K562 (cell line): ENCODE results near the gene FAM20C. TPM values are rescaled to one million over a fixed set of nuclear protein-coding genes. Genes with fewer than 3 reads are reported as not detected.

Experiments used
- ATAC-seq: fragments of 200-7000 bp; cut with Tn5 transposase; 3 replicates; pipeline ENCODE4 v1.9.1; 2020; ENCODE audit warnings: moderate library complexity
- BruUV-seq: library from RNA; stranded (reverse); fragments of 400-500 nt; replicated peaks from 2 replicates; lab custom pipeline; 2021; lab: Mats Ljungman, UMichigan
- CTCF ChIA-PET: fragments of 300-600 bp; formaldehyde crosslinking; extraction: SDS; loops from one replicate; lab custom pipeline; 2021; ENCODE audit warnings: low intra/inter-chr PET ratio; lab: Yijun Ruan, JAX
- POLR2A ChIA-PET: fragments of 300-600, 350-650 bp; sonication (Branson Sonifier 250); formaldehyde crosslinking; extraction: SDS; loops from one replicate; lab custom pipeline; 2021; ENCODE audit warnings: antibody characterized with exemption, inconsistent platforms; lab: Yijun Ruan, JAX
- DNase-seq, 4 experiments: peaks; one replicate each; pipeline versions ENCODE4 v3.0.0 to v3.0.0-alpha.2; 2011 to 2018; ENCODE audit warnings: low spot score in 3 of 4, mixed read lengths in 3 of 4; ENCODE audit errors: extremely low read depth in 1 of 4
- FAIRE-seq: peaks from 2 replicates; lab custom pipeline; 2011; peaks lifted over from hg19 to GRCh38; lab: Jason Lieb, UNC
- H2AFZ ChIP-seq: 2 replicates; pipeline ENCODE4 v1.6.0; 2011; ENCODE audit warnings: low read depth, low read length, control low read depth, inconsistent platforms
- H3K27ac ChIP-seq: fragments of 200-600 bp; 3 replicates; pipeline ENCODE4 v1.8.0; 2011; ENCODE audit warnings: low read depth, mild to moderate bottlenecking, control low read depth, inconsistent platforms, low read length, moderate library complexity, mixed read lengths; ENCODE audit errors: extremely low read depth
- H3K27me3 ChIP-seq, 2 experiments: fragments of 300-600 bp in 1 of 2; 2 replicates in 1 of 2; 3 replicates in 1 of 2; pipeline versions ENCODE4 v1.6.0 to v1.8.0; 2011; ENCODE audit warnings: inconsistent platforms in 2 of 2, low read length in 2 of 2, mild to moderate bottlenecking in 1 of 2, mixed read lengths in 1 of 2, moderate library complexity in 1 of 2; ENCODE audit not compliant: control insufficient read depth in 2 of 2, insufficient read depth in 2 of 2
- H3K36me3 ChIP-seq: fragments of 300-600 bp; 3 replicates; pipeline ENCODE4 v1.8.0; 2011; ENCODE audit warnings: mild to moderate bottlenecking, low read length, inconsistent platforms; ENCODE audit not compliant: control insufficient read depth, insufficient read depth
- H3K4me1 ChIP-seq, 2 experiments: fragments of 200-600 bp in 1 of 2; replicated peaks in 1 of 2; 2 replicates in 1 of 2; 3 replicates in 1 of 2; pipeline versions ENCODE4 v1.5.1 to v1.8.0; 2011; ENCODE audit warnings: inconsistent platforms in 2 of 2, low read length in 2 of 2, mild to moderate bottlenecking in 1 of 2, mixed read lengths in 1 of 2, moderate library complexity in 1 of 2; ENCODE audit not compliant: control insufficient read depth in 2 of 2, insufficient read depth in 2 of 2
- H3K4me2 ChIP-seq: 2 replicates; pipeline ENCODE4 v1.6.1; 2011; ENCODE audit warnings: low read length, control low read depth, inconsistent platforms, mixed read lengths; ENCODE audit not compliant: insufficient read depth
- H3K4me3 ChIP-seq: fragments of 200-600 bp; sonication (generic), shearing (Covaris generic); 2 replicates; pipeline ENCODE4 v1.5.1; 2016; ENCODE audit warnings: control low read depth, inconsistent platforms
- H3K79me2 ChIP-seq: fragments of 200-600 bp; 3 replicates; pipeline ENCODE4 v1.8.0; 2011; ENCODE audit warnings: low read length, inconsistent platforms; ENCODE audit not compliant: control insufficient read depth, insufficient read depth
- H3K9ac ChIP-seq, 2 experiments: 2 replicates each; pipeline versions ENCODE4 v1.6.0 to v1.6.1; 2011; ENCODE audit warnings: low read depth in 2 of 2, low read length in 2 of 2, control low read depth in 1 of 2, inconsistent platforms in 1 of 2, mild to moderate bottlenecking in 1 of 2, mixed read lengths in 1 of 2; ENCODE audit not compliant: insufficient read depth in 1 of 2
- H3K9me1 ChIP-seq: one replicate; pipeline ENCODE4 v1.6.0; 2011; ENCODE audit warnings: inconsistent platforms, mild to moderate bottlenecking, low read length, moderate library complexity; ENCODE audit not compliant: control insufficient read depth, insufficient read depth
- H3K9me3 ChIP-seq: replicated peaks from 2 replicates; pipeline ENCODE4 v1.5.1; 2011; ENCODE audit warnings: low read depth, low read length, inconsistent platforms; ENCODE audit not compliant: control insufficient read depth, insufficient read depth
- H4K20me1 ChIP-seq: replicated peaks from 2 replicates; pipeline ENCODE4 v1.6.1; 2011; ENCODE audit warnings: low read length, inconsistent platforms, mixed read lengths; ENCODE audit not compliant: control insufficient read depth, insufficient read depth
- BHLHE40 ChIP-seq: IDR thresholded peaks from 2 replicates; pipeline ENCODE4 v1.6.1; 2011; ENCODE audit warnings: low read length, improper control_type of control experiment
- CREM ChIP-seq: IDR thresholded peaks from 2 replicates; pipeline ENCODE4 v1.6.1; 2014; ENCODE audit warnings: antibody characterized with exemption, low read depth
- DNMT1 ChIP-seq: fragments of 450-650 bp; IDR thresholded peaks from 2 replicates; pipeline ENCODE4 v1.6.1; 2016; ENCODE audit warnings: antibody characterized with exemption, mild to moderate bottlenecking
- HMG20B ChIP-seq: fragments of 250-450 bp; sonication (Bioruptor Pico); IDR thresholded peaks from 2 replicates; pipeline ENCODE4 v1.5.0; 2021; ENCODE audit warnings: mild to moderate bottlenecking
- RFX1 ChIP-seq: fragments of 450-650 bp; IDR thresholded peaks from 2 replicates; pipeline ENCODE4 v1.6.1; 2016; ENCODE audit warnings: mild to moderate bottlenecking, moderate library complexity
- RNF2 ChIP-seq: sonication (generic); IDR thresholded peaks from 2 replicates; pipeline ENCODE4 v1.6.1; 2016
- SIRT6 ChIP-seq: IDR thresholded peaks from one replicate; pipeline ENCODE4 v1.6.1; 2012; ENCODE audit warnings: low read depth, mild to moderate bottlenecking, control low read depth, inconsistent platforms, low read length, moderate library complexity
- TAL1 ChIP-seq: fragments of 450-650 bp; IDR thresholded peaks from 2 replicates; pipeline ENCODE4 v1.6.1; 2016; ENCODE audit warnings: mild to moderate bottlenecking
- TEAD4 ChIP-seq, 2 experiments: sonication (generic) in 1 of 2; formaldehyde crosslinking in 1 of 2; IDR thresholded peaks; 2 replicates each; pipeline versions ENCODE4 v1.6.1 to v1.8.0; 2012 to 2022; ENCODE audit warnings: borderline replicate concordance in 1 of 2, inconsistent platforms in 1 of 2, low read length in 1 of 2, mild to moderate bottlenecking in 1 of 2, missing genetic modification reagents in 1 of 2
- TFAP4 ChIP-seq: sonication (generic); formaldehyde crosslinking; IDR thresholded peaks from 2 replicates; pipeline ENCODE4 v1.8.0; 2022; ENCODE audit warnings: missing genetic modification reagents, mild to moderate bottlenecking, moderate library complexity, borderline replicate concordance
- ZBTB7A ChIP-seq: IDR thresholded peaks from 2 replicates; pipeline ENCODE4 v1.6.1; 2011; ENCODE audit warnings: low read depth, mild to moderate bottlenecking, low read length, moderate library complexity, borderline replicate concordance; ENCODE audit not compliant: control insufficient read depth
- ZFP1 ChIP-seq: fragments of 450-650 bp; formaldehyde crosslinking; IDR thresholded peaks from 2 replicates; pipeline ENCODE4 v1.4.0; 2020; ENCODE audit warnings: mild to moderate bottlenecking, mixed read lengths
- ZNF584 ChIP-seq: fragments of 200-800 bp; sonication (Bioruptor generic); IDR thresholded peaks from 2 replicates; pipeline ENCODE4 v1.6.1; 2016; ENCODE audit warnings: low read depth, mild to moderate bottlenecking, missing genetic modification characterization, missing compliant biosample characterization
- ZZZ3 ChIP-seq: fragments of 450-650 bp; IDR thresholded peaks from 2 replicates; pipeline ENCODE4 v1.6.1; 2016; ENCODE audit warnings: antibody characterized with exemption, mild to moderate bottlenecking, moderate library complexity
- WGBS: fragments of 100-300 bp; shearing (Covaris generic); methylation state at CpG from one replicate; pipeline ENCODE4 v1.1.6; 2016; ENCODE audit warnings: low coverage, mixed read lengths; ENCODE audit not compliant: insufficient coverage; ENCODE audit errors: missing lambda C conversion rate; 5-methylcytosine and 5-hydroxymethylcytosine counted together
- in situ Hi-C: fragments of 300-500 bp; cut with MboI; formaldehyde crosslinking; loops from 4 replicates; pipeline ENCODE4 v1.15.0; 2018; ENCODE audit warnings: inconsistent platforms, mixed read lengths
- intact Hi-C: fragments of 100-400 bp; cut with micrococcal nuclease; formaldehyde crosslinking; loops from 2 replicates; pipeline ENCODE4 v1.14.2; 2022
- polyA plus RNA-seq, 8 experiments: library from polyadenylated mRNA; depleted of rRNA in 4 of 8; stranded (reverse) in 5 of 8; unstranded in 3 of 8; fragments of >200 nt; fragmentation: Nextera tagmentation in 2 of 8; fragmentation: Illumina TruSeq in 1 of 8; extraction: Ambion mirVana in 2 of 8; extraction: Trizol in 1 of 8; gene quantifications; 2 replicates each; pipeline versions ENCODE4 v1.2.1 to v1.2.3, GENCODE V29; 2011 to 2014; ENCODE audit warnings: inconsistent platforms in 1 of 8, missing spikeins in 1 of 8
- total RNA-seq, 7 experiments: library from RNA; depleted of rRNA in 6 of 7; stranded (reverse); fragments of >200 nt in 6 of 7; fragmentation: Illumina TruSeq in 2 of 7; extraction: Trizol in 2 of 7; gene quantifications; 2 replicates each; pipeline versions ENCODE4 v1.2.1 to v1.2.3, GENCODE V29; 2011 to 2021; ENCODE audit warnings: low replicate concordance in 1 of 7

FAM20C gene
- total and polyA plus RNA-seq, 9 of the 15 experiments (the other 6 are each of a cell fraction or from before 2014, with no cell fraction given), result 0.09 TPM; not detected in 8

GRCh38 chr7:190196-190595, 2.2 kb upstream of the FAM20C start (continued):
- TF ChIP-seq TEAD4 (IDR thresholded peaks at IDR 0.05; ENCODE audit: low read length) (no peak), TEAD4 (CRISPR knock-in tag; IDR thresholded peaks at IDR 0.05; ENCODE audit: borderline replicate concordance) (no peak), RNF2 (no peak), ZNF584 (CRISPR knock-in tag) (no peak), DNMT1 (no peak), SIRT6 (no peak), CREM (no peak), HMG20B (CRISPR knock-in tag) (no peak), ZZZ3 (no peak), ZBTB7A (no peak), TAL1 (no peak), ZFP1 (CRISPR knock-in tag) (no peak)

GRCh38 chr7:191105-191980, 1.0 kb upstream of the FAM20C start:
- Histone ChIP-seq H3K9me3 (no peaks in the 10 kb centered on the region), H4K20me1 (peaks cover 15% of the 10 kb centered on the region), H3K9me1 (no peaks in the 10 kb centered on the region), H3K79me2 (no peaks in the 10 kb centered on the region), H3K4me3 (no peak overlapping the region), H2AFZ (no peak overlapping the region), H3K4me1 (peaks cover 0 to 54% of the 10 kb centered on the region in 2 experiments; a peak in 3 of 5 replicates), H3K4me2 (no peak overlapping the region), H3K27me3 (peaks cover 63 to 84% of the 10 kb centered on the region in 2 experiments), H3K36me3 (no peaks in the 10 kb centered on the region), H3K9ac (no peak overlapping the region), H3K27ac (no peak overlapping the region)
- ChIA-PET POLR2A (interaction anchor here (1.0 kb wide), 1 partner anchor 9 kb away, joined by 6 read pairs; no protein-coding TSS in a partner anchor), CTCF (no interaction called here)
- BruUV-seq, result no TSS peak
- in situ Hi-C loops, result no loop called here
- 11% methylated on average over 21 of the region's 34 CpGs for WGBS
- intact Hi-C loops, result no loop called here
- ATAC-seq, result no peak
- DNase-seq, result peak in 1 of 4 experiments; percentile 18
- TF ChIP-seq RFX1 (no peak), TFAP4 (CRISPR knock-in tag) (peak; percentile 16; the same call in 1 of the 2 replicates), BHLHE40 (peak; percentile 22; the same call in 1 of the 2 replicates)
- no peak for FAIRE-seq
